WTC11 (cell line): ENCODE results near the gene DMC1. TPM values are rescaled to one million over a fixed set of nuclear protein-coding genes. Genes with fewer than 3 reads are reported as not detected.

Experiments
- ATAC-seq: fragments of 200-7000 bp; cut with Tn5 transposase; 2 replicates; pipeline ENCODE4 v1.10.0; 2021; ENCODE audit warnings: mild to moderate bottlenecking, moderate library complexity
- CTCF ChIA-PET: fragments of 300-600 bp; sonication (Branson Sonifier 250); formaldehyde crosslinking; loops from one replicate; lab custom pipeline; 2021; ENCODE audit warnings: antibody characterized with exemption; lab: Charles Lee
- POLR2A ChIA-PET: fragments of 350-600 bp; sonication (Branson Sonifier 250); formaldehyde crosslinking; loops from one replicate; lab custom pipeline; 2021; ENCODE audit warnings: antibody characterized with exemption; lab: Charles Lee
- DNase-seq: peaks from one replicate; pipeline ENCODE4 v3.0.0; 2021; ENCODE audit warnings: low spot score
- H3K27ac Mint-ChIP-seq: 2 replicates; pipeline ENCODE4 v1.8.0; 2021; ENCODE audit warnings: mixed read lengths
- H3K27me3 Mint-ChIP-seq: 2 replicates; pipeline ENCODE4 v1.8.0; 2021; ENCODE audit warnings: low read depth, mild to moderate bottlenecking, moderate library complexity, mixed read lengths
- H3K36me3 Mint-ChIP-seq: 2 replicates; pipeline ENCODE4 v1.8.0; 2021; ENCODE audit warnings: mixed read lengths
- H3K4me1 Mint-ChIP-seq: 2 replicates; pipeline ENCODE4 v1.8.0; 2022; ENCODE audit warnings: mixed read lengths
- H3K4me3 Mint-ChIP-seq: 2 replicates; pipeline ENCODE4 v1.8.0; 2021; ENCODE audit warnings: mild to moderate bottlenecking, moderate library complexity, mixed read lengths
- H3K9me3 Mint-ChIP-seq: 2 replicates; pipeline ENCODE4 v1.8.0; 2021; ENCODE audit warnings: mixed read lengths
- E2F4 ChIP-seq: sonication (generic); formaldehyde crosslinking; IDR thresholded peaks from 2 replicates; pipeline ENCODE4 v1.8.1; 2022; ENCODE audit warnings: low read depth, mild to moderate bottlenecking, moderate library complexity, missing genetic modification reagents, borderline replicate concordance
- ETV6 ChIP-seq: sonication (generic); formaldehyde crosslinking; IDR thresholded peaks from 2 replicates; pipeline ENCODE4 v1.8.1; 2022; ENCODE audit warnings: mild to moderate bottlenecking, missing genetic modification reagents
- HMGA2 ChIP-seq: fragments of 250-450 bp; sonication (Bioruptor Pico); IDR thresholded peaks from 2 replicates; pipeline ENCODE4 v1.4.0; 2021; ENCODE audit warnings: mild to moderate bottlenecking, moderate library complexity
- NFATC4 ChIP-seq: fragments of 250-450 bp; sonication (Bioruptor Pico); IDR thresholded peaks from 2 replicates; pipeline ENCODE4 v1.9.0; 2021; ENCODE audit warnings: mild to moderate bottlenecking
- NR1H2 ChIP-seq: sonication (generic); formaldehyde crosslinking; IDR thresholded peaks from 2 replicates; pipeline ENCODE4 v1.9.0; 2021; ENCODE audit warnings: mild to moderate bottlenecking, moderate library complexity, missing genetic modification reagents
- NR2C2 ChIP-seq: sonication (generic); formaldehyde crosslinking; IDR thresholded peaks from 2 replicates; pipeline ENCODE4 v1.8.0; 2022; ENCODE audit warnings: mild to moderate bottlenecking, missing genetic modification reagents
- PREB ChIP-seq: sonication (generic); formaldehyde crosslinking; IDR thresholded peaks from 2 replicates; pipeline ENCODE4 v1.8.1; 2022; ENCODE audit warnings: mild to moderate bottlenecking, missing genetic modification reagents, moderate library complexity, borderline replicate concordance
- PRRX2 ChIP-seq: fragments of 250-450 bp; sonication (Bioruptor Pico); IDR thresholded peaks from 2 replicates; pipeline ENCODE4 v1.8.0; 2021; ENCODE audit warnings: mild to moderate bottlenecking
- RELA ChIP-seq: sonication (generic); formaldehyde crosslinking; IDR thresholded peaks from 2 replicates; pipeline ENCODE4 v1.8.1; 2022; ENCODE audit warnings: missing genetic modification reagents, mild to moderate bottlenecking, borderline replicate concordance
- SMAD3 ChIP-seq: sonication (generic); formaldehyde crosslinking; IDR thresholded peaks from 2 replicates; pipeline ENCODE4 v1.8.0; 2022; ENCODE audit warnings: missing genetic modification reagents, mild to moderate bottlenecking, borderline replicate concordance
- USF2 ChIP-seq: sonication (generic); formaldehyde crosslinking; IDR thresholded peaks from 2 replicates; pipeline ENCODE4 v1.8.1; 2023; ENCODE audit warnings: mild to moderate bottlenecking, missing genetic modification reagents, moderate library complexity
- ZBTB21 ChIP-seq: sonication (generic); formaldehyde crosslinking; IDR thresholded peaks from 2 replicates; pipeline ENCODE4 v1.8.1; 2023; ENCODE audit warnings: mild to moderate bottlenecking, missing genetic modification reagents, borderline replicate concordance
- ZNF317 ChIP-seq: sonication (generic); formaldehyde crosslinking; IDR thresholded peaks from 2 replicates; pipeline ENCODE4 v1.8.1; 2023; ENCODE audit warnings: low read depth, mild to moderate bottlenecking, moderate library complexity, missing genetic modification reagents, borderline replicate concordance
- ZNF532 ChIP-seq: fragments of 250-450 bp; sonication (Bioruptor Pico); IDR thresholded peaks from 2 replicates; pipeline ENCODE4 v1.9.0; 2021; ENCODE audit warnings: mild to moderate bottlenecking, borderline replicate concordance
- total RNA-seq: library from RNA; stranded (reverse); gene quantifications from 3 replicates; pipeline ENCODE4 v1.2.3, GENCODE V29; 2021
- TF ChIP-seq, protein P1 (sequence below): sonication (generic); formaldehyde crosslinking; IDR thresholded peaks from 2 replicates; pipeline ENCODE4 v1.8.0; 2022; ENCODE audit warnings: mild to moderate bottlenecking, missing genetic modification reagents
- TF ChIP-seq, protein P2 (sequence below): sonication (generic); formaldehyde crosslinking; conservative IDR thresholded peaks from 2 replicates; pipeline ENCODE4 v1.8.1; 2023; ENCODE audit warnings: mild to moderate bottlenecking, low read depth, missing genetic modification reagents, moderate library complexity
- TF ChIP-seq, protein P3 (sequence below): sonication (generic); formaldehyde crosslinking; IDR thresholded peaks from 2 replicates; pipeline ENCODE4 v1.8.0; 2023; ENCODE audit warnings: mild to moderate bottlenecking, missing genetic modification reagents

DMC1 gene
- total RNA-seq, 1 experiment from 2014 or later, result 4.3 TPM

- no peak for TF ChIP-seq ZNF532 (CRISPR knock-in tag)
- TF ChIP-seq, all 79 proteins: peak for 0
Measured at GRCh38 chr22:38519453-38520250, 50.3 kb downstream of the DMC1 start (continued).

- ATAC-seq (no peak), DNase-seq (no peak)
- Mint-ChIP-seq H3K27ac (no peak overlapping the region), H3K27me3 (no peaks in the 10 kb centered on the region; the same call in none of the 2 replicates), H3K36me3 (no peaks in the 10 kb centered on the region), H3K4me1 (peaks cover 20% of the 10 kb centered on the region), H3K9me3 (no peaks in the 10 kb centered on the region), H3K4me3 (no peak overlapping the region)
- TF ChIP-seq ETV6 (CRISPR knock-in tag), result no peak
- TF ChIP-seq, protein P1, sequence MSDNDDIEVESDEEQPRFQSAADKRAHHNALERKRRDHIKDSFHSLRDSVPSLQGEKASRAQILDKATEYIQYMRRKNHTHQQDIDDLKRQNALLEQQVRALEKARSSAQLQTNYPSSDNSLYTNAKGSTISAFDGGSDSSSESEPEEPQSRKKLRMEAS (CRISPR knock-in tag), result no peak
- no peak for TF ChIP-seq USF2 (CRISPR knock-in tag)
- TF ChIP-seq ZNF317 (CRISPR knock-in tag), result no peak
- TF ChIP-seq, protein P2, sequence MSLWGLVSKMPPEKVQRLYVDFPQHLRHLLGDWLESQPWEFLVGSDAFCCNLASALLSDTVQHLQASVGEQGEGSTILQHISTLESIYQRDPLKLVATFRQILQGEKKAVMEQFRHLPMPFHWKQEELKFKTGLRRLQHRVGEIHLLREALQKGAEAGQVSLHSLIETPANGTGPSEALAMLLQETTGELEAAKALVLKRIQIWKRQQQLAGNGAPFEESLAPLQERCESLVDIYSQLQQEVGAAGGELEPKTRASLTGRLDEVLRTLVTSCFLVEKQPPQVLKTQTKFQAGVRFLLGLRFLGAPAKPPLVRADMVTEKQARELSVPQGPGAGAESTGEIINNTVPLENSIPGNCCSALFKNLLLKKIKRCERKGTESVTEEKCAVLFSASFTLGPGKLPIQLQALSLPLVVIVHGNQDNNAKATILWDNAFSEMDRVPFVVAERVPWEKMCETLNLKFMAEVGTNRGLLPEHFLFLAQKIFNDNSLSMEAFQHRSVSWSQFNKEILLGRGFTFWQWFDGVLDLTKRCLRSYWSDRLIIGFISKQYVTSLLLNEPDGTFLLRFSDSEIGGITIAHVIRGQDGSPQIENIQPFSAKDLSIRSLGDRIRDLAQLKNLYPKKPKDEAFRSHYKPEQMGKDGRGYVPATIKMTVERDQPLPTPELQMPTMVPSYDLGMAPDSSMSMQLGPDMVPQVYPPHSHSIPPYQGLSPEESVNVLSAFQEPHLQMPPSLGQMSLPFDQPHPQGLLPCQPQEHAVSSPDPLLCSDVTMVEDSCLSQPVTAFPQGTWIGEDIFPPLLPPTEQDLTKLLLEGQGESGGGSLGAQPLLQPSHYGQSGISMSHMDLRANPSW (CRISPR knock-in tag), result no peak
- TF ChIP-seq PRRX2 (CRISPR knock-in tag), result no peak
- no peak for TF ChIP-seq NR2C2 (CRISPR knock-in tag)
- no peak for TF ChIP-seq NR1H2 (CRISPR knock-in tag)
- no peak for TF ChIP-seq ZBTB21 (CRISPR knock-in tag)
- no peak for TF ChIP-seq PREB (CRISPR knock-in tag)
- TF ChIP-seq RELA, result no peak
- TF ChIP-seq, protein P3, sequence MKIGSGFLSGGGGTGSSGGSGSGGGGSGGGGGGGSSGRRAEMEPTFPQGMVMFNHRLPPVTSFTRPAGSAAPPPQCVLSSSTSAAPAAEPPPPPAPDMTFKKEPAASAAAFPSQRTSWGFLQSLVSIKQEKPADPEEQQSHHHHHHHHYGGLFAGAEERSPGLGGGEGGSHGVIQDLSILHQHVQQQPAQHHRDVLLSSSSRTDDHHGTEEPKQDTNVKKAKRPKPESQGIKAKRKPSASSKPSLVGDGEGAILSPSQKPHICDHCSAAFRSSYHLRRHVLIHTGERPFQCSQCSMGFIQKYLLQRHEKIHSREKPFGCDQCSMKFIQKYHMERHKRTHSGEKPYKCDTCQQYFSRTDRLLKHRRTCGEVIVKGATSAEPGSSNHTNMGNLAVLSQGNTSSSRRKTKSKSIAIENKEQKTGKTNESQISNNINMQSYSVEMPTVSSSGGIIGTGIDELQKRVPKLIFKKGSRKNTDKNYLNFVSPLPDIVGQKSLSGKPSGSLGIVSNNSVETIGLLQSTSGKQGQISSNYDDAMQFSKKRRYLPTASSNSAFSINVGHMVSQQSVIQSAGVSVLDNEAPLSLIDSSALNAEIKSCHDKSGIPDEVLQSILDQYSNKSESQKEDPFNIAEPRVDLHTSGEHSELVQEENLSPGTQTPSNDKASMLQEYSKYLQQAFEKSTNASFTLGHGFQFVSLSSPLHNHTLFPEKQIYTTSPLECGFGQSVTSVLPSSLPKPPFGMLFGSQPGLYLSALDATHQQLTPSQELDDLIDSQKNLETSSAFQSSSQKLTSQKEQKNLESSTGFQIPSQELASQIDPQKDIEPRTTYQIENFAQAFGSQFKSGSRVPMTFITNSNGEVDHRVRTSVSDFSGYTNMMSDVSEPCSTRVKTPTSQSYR (CRISPR knock-in tag), result no peak
- no peak for TF ChIP-seq E2F4 (CRISPR knock-in tag)
- TF ChIP-seq NFATC4 (CRISPR knock-in tag), result no peak
- no peak for TF ChIP-seq SMAD3 (CRISPR knock-in tag)
- TF ChIP-seq HMGA2, result no peak
- ChIA-PET CTCF (no interaction called here), POLR2A (no interaction called here)
Measured at GRCh38 chr22:38518620-38519019, 51.4 kb downstream of the DMC1 start.
